Calu3 (cell line): Measurements from ENCODE around the gene TF. TPM values are rescaled to one million over a fixed set of nuclear protein-coding genes. Genes with fewer than 3 reads are reported as not detected.

Source experiments
- BruUV-seq: library from RNA; stranded (reverse); fragments of 400-500 nt; replicated peaks from 2 replicates; lab custom pipeline; 2021; lab: Mats Ljungman, UMichigan
- CTCF ChIA-PET: fragments of 300-600 bp; sonication (Branson Sonifier 250); formaldehyde crosslinking; loops from one replicate; lab custom pipeline; 2022; ENCODE audit warnings: antibody characterized with exemption; lab: Charles Lee
- DNase-seq: peaks from one replicate; pipeline ENCODE4 v3.0.0; 2022
- H3K27ac Mint-ChIP-seq: one replicate; pipeline ENCODE4 v1.8.0; 2022; ENCODE audit warnings: mixed read lengths; ENCODE audit not compliant: unreplicated experiment
- H3K27me3 Mint-ChIP-seq: one replicate; pipeline ENCODE4 v1.8.0; 2022; ENCODE audit warnings: mixed read lengths; ENCODE audit not compliant: unreplicated experiment
- H3K36me3 Mint-ChIP-seq: one replicate; pipeline ENCODE4 v1.8.0; 2022; ENCODE audit warnings: mild to moderate bottlenecking, moderate library complexity, mixed read lengths; ENCODE audit not compliant: insufficient read depth, unreplicated experiment
- H3K4me1 Mint-ChIP-seq: one replicate; pipeline ENCODE4 v1.8.0; 2022; ENCODE audit warnings: mild to moderate bottlenecking, low read depth, mixed read lengths; ENCODE audit not compliant: unreplicated experiment
- H3K4me3 Mint-ChIP-seq: one replicate; pipeline ENCODE4 v1.8.0; 2022; ENCODE audit warnings: mild to moderate bottlenecking, low read depth, moderate library complexity, mixed read lengths; ENCODE audit not compliant: unreplicated experiment
- H3K9me3 Mint-ChIP-seq: one replicate; pipeline ENCODE4 v1.8.0; 2022; ENCODE audit warnings: low read depth, mixed read lengths; ENCODE audit not compliant: unreplicated experiment
- intact Hi-C: fragments of 100-400 bp; cut with micrococcal nuclease; formaldehyde crosslinking; loops from one replicate; pipeline ENCODE4 v1.10.0; 2022; ENCODE audit not compliant: unreplicated experiment
- total RNA-seq: library from RNA; stranded (reverse); gene quantifications from 2 replicates; pipeline ENCODE4 v1.2.3, GENCODE V29; 2022
- TF ChIP-seq, protein P1 (sequence below): fragments of 200-600 bp; IDR thresholded peaks from one replicate; pipeline ENCODE4 v1.8.0; 2022; ENCODE audit warnings: antibody characterized with exemption; ENCODE audit not compliant: unreplicated experiment

The TF gene
- total RNA-seq, 1 experiment from 2014 or later, result 1.1 TPM

DNA sequence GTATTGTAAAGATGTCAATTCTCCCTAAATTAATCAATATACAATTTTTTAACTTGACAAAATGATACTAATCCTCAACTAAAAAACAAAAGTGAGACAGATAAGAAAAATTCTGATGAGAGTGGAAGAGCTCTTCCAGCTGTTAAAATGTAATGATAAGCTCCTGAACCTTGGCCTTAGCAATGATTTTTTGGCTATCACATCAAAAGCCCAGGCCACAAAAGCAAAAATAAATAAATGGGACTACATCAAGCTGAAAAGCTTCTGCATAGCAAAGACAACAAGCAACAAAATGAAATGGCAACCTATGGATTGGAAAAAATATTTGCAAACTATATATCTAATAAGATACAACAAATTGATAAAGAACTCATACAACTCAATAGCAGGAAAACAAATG, 35.4 kb downstream of the TF start:
- CTCF ChIA-PET, result no interaction called here
- no peaks in the 10 kb centered on the region for H3K36me3 Mint-ChIP-seq
- no peaks in the 10 kb centered on the region for H3K4me1 Mint-ChIP-seq
- H3K27me3 Mint-ChIP-seq, result peaks cover 40% of the 10 kb centered on the region
- DNase-seq, result no peak
- TF ChIP-seq, protein P1, sequence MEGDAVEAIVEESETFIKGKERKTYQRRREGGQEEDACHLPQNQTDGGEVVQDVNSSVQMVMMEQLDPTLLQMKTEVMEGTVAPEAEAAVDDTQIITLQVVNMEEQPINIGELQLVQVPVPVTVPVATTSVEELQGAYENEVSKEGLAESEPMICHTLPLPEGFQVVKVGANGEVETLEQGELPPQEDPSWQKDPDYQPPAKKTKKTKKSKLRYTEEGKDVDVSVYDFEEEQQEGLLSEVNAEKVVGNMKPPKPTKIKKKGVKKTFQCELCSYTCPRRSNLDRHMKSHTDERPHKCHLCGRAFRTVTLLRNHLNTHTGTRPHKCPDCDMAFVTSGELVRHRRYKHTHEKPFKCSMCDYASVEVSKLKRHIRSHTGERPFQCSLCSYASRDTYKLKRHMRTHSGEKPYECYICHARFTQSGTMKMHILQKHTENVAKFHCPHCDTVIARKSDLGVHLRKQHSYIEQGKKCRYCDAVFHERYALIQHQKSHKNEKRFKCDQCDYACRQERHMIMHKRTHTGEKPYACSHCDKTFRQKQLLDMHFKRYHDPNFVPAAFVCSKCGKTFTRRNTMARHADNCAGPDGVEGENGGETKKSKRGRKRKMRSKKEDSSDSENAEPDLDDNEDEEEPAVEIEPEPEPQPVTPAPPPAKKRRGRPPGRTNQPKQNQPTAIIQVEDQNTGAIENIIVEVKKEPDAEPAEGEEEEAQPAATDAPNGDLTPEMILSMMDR, result no peak
- H3K9me3 Mint-ChIP-seq, result no peaks in the 10 kb centered on the region
- H3K4me3 Mint-ChIP-seq, result no peak overlapping the region
- BruUV-seq, result no TSS peak
- intact Hi-C loops, result no loop called here
- H3K27ac Mint-ChIP-seq, result no peak overlapping the region

DNA sequence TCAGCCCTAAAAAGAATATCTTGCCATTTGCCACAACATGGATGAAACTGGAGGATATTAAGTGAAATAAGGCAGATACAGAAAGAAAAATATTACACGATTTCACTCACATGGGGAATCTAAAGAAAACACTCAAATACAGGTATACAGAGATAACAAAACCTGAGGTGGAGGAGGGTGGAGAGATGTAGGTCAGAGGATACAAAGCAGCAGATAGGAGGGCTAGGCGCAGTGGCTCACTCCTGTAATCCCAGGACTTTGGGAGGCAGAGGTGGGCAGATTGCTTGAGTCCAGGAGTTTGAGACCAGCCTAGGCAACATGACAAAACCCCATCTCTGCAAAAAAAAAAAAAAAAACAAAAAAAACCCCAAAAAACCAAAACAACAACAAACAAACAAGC, 36.3 kb downstream of the TF start:
- BruUV-seq, result no TSS peak
- TF ChIP-seq, protein P1, result no peak
- CTCF ChIA-PET, result no interaction called here
- no peaks in the 10 kb centered on the region for H3K4me1 Mint-ChIP-seq
- H3K27ac Mint-ChIP-seq, result no peak overlapping the region
- no peaks in the 10 kb centered on the region for H3K9me3 Mint-ChIP-seq
- H3K36me3 Mint-ChIP-seq, result no peaks in the 10 kb centered on the region
- intact Hi-C loops, result no loop called here
- H3K4me3 Mint-ChIP-seq, result no peak overlapping the region
- H3K27me3 Mint-ChIP-seq, result peaks cover 31% of the 10 kb centered on the region
- no peak for DNase-seq

DNA sequence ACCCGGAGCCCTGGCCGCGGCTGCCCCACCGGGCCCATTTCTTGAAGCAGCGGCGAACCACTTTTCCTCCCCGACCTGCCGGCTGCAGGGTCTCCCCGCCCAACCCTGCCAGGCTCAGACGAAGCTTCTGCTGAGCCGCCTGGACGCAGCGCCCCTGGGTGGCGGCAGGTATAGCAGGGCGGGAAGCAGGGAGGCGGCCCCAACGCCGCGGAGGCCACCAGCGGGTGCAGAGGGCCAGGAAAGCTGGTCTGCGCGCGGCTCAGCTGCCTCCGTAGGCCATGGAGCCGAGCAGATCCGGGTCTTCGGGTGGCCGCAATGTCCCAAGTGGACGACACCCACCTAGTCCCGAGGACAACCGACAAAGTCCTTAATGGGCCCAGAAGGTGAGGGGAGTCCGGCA, 37.6 kb downstream of the TF start:
- Mint-ChIP-seq H3K4me3 (no peak overlapping the region), H3K36me3 (no peaks in the 10 kb centered on the region), H3K27ac (no peak overlapping the region), H3K9me3 (no peaks in the 10 kb centered on the region), H3K27me3 (peaks cover 25% of the 10 kb centered on the region), H3K4me1 (no peaks in the 10 kb centered on the region)
- TF ChIP-seq, protein P1, result no peak
- intact Hi-C loops, result no loop called here
- CTCF ChIA-PET, result no interaction called here
- no peak for DNase-seq
- no TSS peak for BruUV-seq

DNA sequence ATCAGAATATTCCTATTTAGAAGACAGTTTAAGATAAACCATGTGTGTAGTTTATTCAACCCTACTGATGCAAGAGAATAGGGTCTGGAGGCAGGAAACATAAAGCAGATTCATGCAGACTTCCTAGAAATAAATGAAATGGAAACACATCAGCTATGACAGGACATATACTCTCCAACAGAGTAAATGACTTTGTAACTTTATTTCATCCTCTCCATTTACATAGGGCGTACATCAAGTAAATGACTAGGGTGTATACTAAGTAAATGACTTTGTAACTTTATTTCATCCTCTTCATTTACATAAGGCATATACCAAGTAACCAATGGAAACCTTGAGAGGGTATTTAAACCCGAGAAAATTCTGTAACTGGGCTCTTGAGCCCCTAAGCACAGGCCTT, 41.8 kb downstream of the TF start:
- BruUV-seq, result no TSS peak
- CTCF ChIA-PET, result no interaction called here

More for the DNA sequence above, 41.8 kb downstream of the TF start:
- Mint-ChIP-seq H3K27ac (no peak overlapping the region), H3K9me3 (peaks cover 11% of the 10 kb centered on the region), H3K27me3 (no peaks in the 10 kb centered on the region), H3K4me1 (no peaks in the 10 kb centered on the region), H3K4me3 (no peak overlapping the region), H3K36me3 (no peaks in the 10 kb centered on the region)
- intact Hi-C loops, result no loop called here
- TF ChIP-seq, protein P1, result no peak
- no peak for DNase-seq
